Measurements from ENCODE around the gene SAMD4B.
"Not testable (repeated sequence)": the region's sequence is repeated elsewhere in the genome, so short reads cannot be mapped to it uniquely, and the experiment has no call there.

Gene SAMD4B

GRCh38 chr19:39334444-39334976 lies 7.7 kb upstream of the SAMD4B start:
- no peak for DNase-seq (ENCODE audit: low read depth)

- no peak for DNase-seq (ENCODE audit: low read depth)
Observed at GRCh38 chr19:39335168-39335548, 7.1 kb upstream of the SAMD4B start.

GRCh38 chr19:39336483-39336882 lies 5.7 kb upstream of the SAMD4B start:
- no peak for DNase-seq (ENCODE audit: low read depth)

GRCh38 chr19:39339674-39340073 lies 2.5 kb upstream of the SAMD4B start:
- DNase-seq (ENCODE audit: low read depth) = no peak

- not testable (repeated sequence) for DNase-seq (ENCODE audit: low read depth)
Observed at GRCh38 chr19:39340156-39340555, 2.1 kb upstream of the SAMD4B start.

GRCh38 chr19:39341129-39341718 lies 997 bp upstream of the SAMD4B start:
- no peak for DNase-seq (ENCODE audit: low read depth)

- no peak for DNase-seq (ENCODE audit: low read depth)
Observed at GRCh38 chr19:39342647-39343305, 555 bp downstream of the SAMD4B start.

GRCh38 chr19:39345956-39346355 lies 3.7 kb downstream of the SAMD4B start:
- no peak for DNase-seq (ENCODE audit: low read depth)

GRCh38 chr19:39347332-39348164 lies 5.3 kb downstream of the SAMD4B start:
- DNase-seq (ENCODE audit: low read depth) = no peak

GRCh38 chr19:39349326-39349725 lies 7.1 kb downstream of the SAMD4B start:
- no peak for DNase-seq (ENCODE audit: low read depth)

GRCh38 chr19:39350156-39350555 lies 7.9 kb downstream of the SAMD4B start:
- no peak for DNase-seq (ENCODE audit: low read depth)

GRCh38 chr19:39351537-39352064 lies 9.4 kb downstream of the SAMD4B start:
- DNase-seq (ENCODE audit: low read depth) = no peak

- no peak for DNase-seq (ENCODE audit: low read depth)
Observed at GRCh38 chr19:39352381-39353255, 10.4 kb downstream of the SAMD4B start.

- no peak for DNase-seq (ENCODE audit: low read depth)
Observed at GRCh38 chr19:39355253-39355652, 13.0 kb downstream of the SAMD4B start.

- no peak for DNase-seq (ENCODE audit: low read depth)
Observed at GRCh38 chr19:39356073-39356472, 13.9 kb downstream of the SAMD4B start.

- no peak for DNase-seq (ENCODE audit: low read depth)
Observed at GRCh38 chr19:39356647-39357046, 14.4 kb downstream of the SAMD4B start.

- DNase-seq (ENCODE audit: low read depth) = no peak
Observed at GRCh38 chr19:39359026-39359425, 16.8 kb downstream of the SAMD4B start.

- DNase-seq (ENCODE audit: low read depth) = no peak
Observed at GRCh38 chr19:39360599-39360998, 18.4 kb downstream of the SAMD4B start.

GRCh38 chr19:39362682-39363657 lies 20.7 kb downstream of the SAMD4B start:
- no peak for DNase-seq (ENCODE audit: low read depth)

GRCh38 chr19:39363901-39364457 lies 21.8 kb downstream of the SAMD4B start:
- DNase-seq (ENCODE audit: low read depth) = no peak
